ENCODE data around the gene SMG1.

The SMG1 gene

DNA sequence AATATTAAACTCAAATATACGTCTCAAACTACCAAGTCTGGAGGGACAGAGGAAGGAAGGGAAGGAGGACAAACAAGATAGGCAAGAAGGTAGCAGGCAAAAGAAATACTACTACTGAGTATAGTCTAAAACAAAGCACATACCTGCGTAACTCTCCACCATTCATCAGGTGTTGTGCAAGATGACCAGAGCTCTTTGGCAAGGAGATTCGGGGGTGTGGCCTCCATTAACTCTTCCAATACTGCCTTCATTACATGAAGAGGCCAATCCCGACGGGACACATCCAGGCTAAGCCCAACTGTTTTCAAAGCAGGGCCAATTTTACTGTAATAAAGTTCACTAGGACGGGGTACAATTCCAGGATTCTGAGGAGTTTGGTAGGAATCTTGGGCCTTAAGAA, 86.7 kb downstream of the SMG1 start:
- Histone ChIP-seq H3K9ac (ENCODE audit: low read length) (no peak overlapping the region), H3K27ac (ENCODE audit: low read depth, low read length) (no peak overlapping the region), H3K27me3 (ENCODE audit: control insufficient read depth in 1 of 2, insufficient read depth in 2 of 2, low read length in 2 of 2) (no peaks in the 10 kb centered on the region), H3K4me3 (ENCODE audit: low read depth in 1 of 2, low read length in 2 of 2) (no peak overlapping the region), H3K9me3 (ENCODE audit: low read length) (no peaks in the 10 kb centered on the region), H3K36me3 (ENCODE audit: insufficient read depth, low read length) (peaks cover 75% of the 10 kb centered on the region), H3K4me1 (ENCODE audit: insufficient read depth, low read length) (no peaks in the 10 kb centered on the region)

DNA sequence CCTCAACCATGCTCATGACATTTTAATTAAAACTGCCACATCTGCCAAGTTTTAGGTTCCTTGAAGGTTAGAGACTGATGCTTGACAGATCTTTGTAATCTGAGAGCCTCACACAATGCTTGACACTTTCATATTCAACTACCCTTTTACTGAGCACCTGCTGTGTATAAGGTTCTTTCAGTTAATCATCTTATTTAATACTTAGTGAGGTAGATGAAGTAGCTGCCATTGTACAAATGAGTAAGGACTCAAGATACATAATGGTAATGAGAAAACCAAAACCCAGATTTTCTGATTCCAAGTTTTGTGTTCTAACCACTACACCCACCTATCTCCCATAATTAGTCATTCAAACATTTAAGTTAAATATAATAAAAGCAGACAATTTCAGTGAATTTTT, 89.5 kb downstream of the SMG1 start:
- no peak overlapping the region for H3K9ac ChIP-seq (ENCODE audit: low read length)
- H3K4me1 ChIP-seq (ENCODE audit: insufficient read depth, low read length) = no peaks in the 10 kb centered on the region
- H3K4me3 ChIP-seq (ENCODE audit: low read depth in 1 of 2, low read length in 2 of 2) = no peak overlapping the region
- no peaks in the 10 kb centered on the region for H3K27me3 ChIP-seq (ENCODE audit: control insufficient read depth in 1 of 2, insufficient read depth in 2 of 2, low read length in 2 of 2)
- H3K27ac ChIP-seq (ENCODE audit: low read depth, low read length) = no peak overlapping the region
- peaks cover 70% of the 10 kb centered on the region for H3K36me3 ChIP-seq (ENCODE audit: insufficient read depth, low read length)
- H3K9me3 ChIP-seq (ENCODE audit: low read length) = no peaks in the 10 kb centered on the region

- H3K4me1 ChIP-seq (ENCODE audit: insufficient read depth, low read length) = no peaks in the 10 kb centered on the region
- peaks cover 65% of the 10 kb centered on the region for H3K36me3 ChIP-seq (ENCODE audit: insufficient read depth, low read length)
- no peaks in the 10 kb centered on the region for H3K27me3 ChIP-seq (ENCODE audit: control insufficient read depth in 1 of 2, insufficient read depth in 2 of 2, low read length in 2 of 2)
- no peaks in the 10 kb centered on the region for H3K9me3 ChIP-seq (ENCODE audit: low read length)
- no peak overlapping the region for H3K27ac ChIP-seq (ENCODE audit: low read depth, low read length)
- no peak overlapping the region for H3K9ac ChIP-seq (ENCODE audit: low read length)
- H3K4me3 ChIP-seq (ENCODE audit: low read depth in 1 of 2, low read length in 2 of 2) = no peak overlapping the region
These were observed 91.3 kb downstream of the SMG1 start for GRCh38 chr16:18834864-18835263.

DNA sequence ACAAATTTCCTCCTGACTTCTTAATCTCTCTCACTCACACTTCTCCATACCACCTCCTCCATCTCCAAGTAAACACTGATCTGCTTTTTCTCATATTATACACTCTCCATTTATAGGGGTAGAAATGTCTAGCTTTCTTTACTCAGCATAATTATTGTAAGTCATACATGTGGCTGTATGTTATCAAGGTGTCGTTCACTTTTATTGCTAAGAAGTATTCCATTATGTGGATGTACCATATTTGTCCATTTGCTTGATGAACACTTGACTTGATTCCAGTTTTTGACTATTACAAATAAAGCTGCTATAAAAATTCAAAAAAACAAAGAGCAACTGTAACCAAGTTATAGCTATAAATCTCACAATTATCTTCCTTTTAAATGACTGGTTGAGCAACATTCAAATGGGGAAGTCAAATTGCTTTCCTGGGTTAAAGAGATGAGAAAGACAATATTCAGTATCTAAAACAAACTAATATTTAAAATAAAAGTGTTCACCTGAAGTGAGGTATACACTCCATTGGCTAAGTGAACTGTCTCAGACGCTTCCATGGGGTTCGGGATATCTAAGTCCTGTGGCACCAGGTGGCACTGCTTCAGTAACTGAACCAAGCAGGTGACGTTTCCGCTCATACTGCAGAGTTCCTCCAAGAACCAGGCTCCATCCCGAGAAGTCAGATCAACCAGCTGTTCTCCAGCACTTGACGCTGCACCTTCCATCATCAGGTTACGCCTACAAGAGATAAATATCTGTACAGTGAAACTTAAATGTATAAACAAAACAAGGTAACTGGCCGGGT, 92.3 kb downstream of the SMG1 start:
- H3K27me3 ChIP-seq (ENCODE audit: control insufficient read depth in 1 of 2, insufficient read depth in 2 of 2, low read length in 2 of 2) = no peaks in the 10 kb centered on the region
- no peak overlapping the region for H3K4me3 ChIP-seq (ENCODE audit: low read depth in 1 of 2, low read length in 2 of 2)
- peaks cover 67% of the 10 kb centered on the region for H3K36me3 ChIP-seq (ENCODE audit: insufficient read depth, low read length)
- no peak overlapping the region for H3K27ac ChIP-seq (ENCODE audit: low read depth, low read length)
- no peaks in the 10 kb centered on the region for H3K4me1 ChIP-seq (ENCODE audit: insufficient read depth, low read length)
- H3K9ac ChIP-seq (ENCODE audit: low read length) = no peak overlapping the region
- no peaks in the 10 kb centered on the region for H3K9me3 ChIP-seq (ENCODE audit: low read length)

DNA sequence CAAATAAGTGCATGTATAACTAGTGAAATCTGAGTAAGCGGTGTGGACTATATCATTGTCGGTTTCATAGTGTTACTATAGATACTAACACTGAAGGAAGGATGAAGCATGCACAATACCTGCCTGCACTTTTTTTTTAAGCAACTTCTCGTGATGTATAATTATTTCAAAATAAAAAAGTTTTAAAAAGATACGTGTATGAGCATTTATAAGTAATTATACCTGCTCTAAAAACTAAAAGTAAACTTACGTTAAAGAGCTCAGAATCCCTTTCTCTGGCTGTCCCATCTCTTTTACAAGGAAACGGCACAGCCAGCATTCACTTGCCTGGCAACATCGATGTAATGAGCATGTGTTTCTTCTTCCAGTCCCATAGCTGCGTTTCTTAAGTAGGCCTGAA, 93.6 kb downstream of the SMG1 start:
- no peak overlapping the region for H3K4me3 ChIP-seq (ENCODE audit: low read depth in 1 of 2, low read length in 2 of 2)
- no peaks in the 10 kb centered on the region for H3K9me3 ChIP-seq (ENCODE audit: low read length)
- H3K9ac ChIP-seq (ENCODE audit: low read length) = no peak overlapping the region
- H3K36me3 ChIP-seq (ENCODE audit: insufficient read depth, low read length) = peaks cover 66% of the 10 kb centered on the region
- H3K27ac ChIP-seq (ENCODE audit: low read depth, low read length) = no peak overlapping the region
- H3K27me3 ChIP-seq (ENCODE audit: control insufficient read depth in 1 of 2, insufficient read depth in 2 of 2, low read length in 2 of 2) = no peaks in the 10 kb centered on the region
- no peaks in the 10 kb centered on the region for H3K4me1 ChIP-seq (ENCODE audit: insufficient read depth, low read length)

DNA sequence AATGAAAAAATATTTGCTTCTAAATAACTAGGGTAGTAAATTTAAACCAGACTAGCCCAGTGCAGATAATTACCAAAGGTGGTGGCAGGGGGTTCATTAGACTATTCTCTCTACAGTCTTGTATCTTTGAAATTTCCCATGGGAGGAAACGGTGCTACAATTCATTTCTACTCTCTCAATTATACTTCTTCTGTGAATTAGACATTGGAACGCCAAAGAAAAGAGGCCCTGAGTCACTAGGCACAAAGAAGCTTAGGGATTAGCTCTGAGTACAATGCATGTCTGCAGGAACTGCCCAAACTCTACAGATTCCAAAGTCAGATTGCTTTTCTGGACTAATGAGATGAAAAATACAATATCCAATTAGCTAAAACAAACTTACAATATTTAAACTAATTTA, 94.2 kb downstream of the SMG1 start:
- peaks cover 60% of the 10 kb centered on the region for H3K36me3 ChIP-seq (ENCODE audit: insufficient read depth, low read length)
- no peaks in the 10 kb centered on the region for H3K27me3 ChIP-seq (ENCODE audit: control insufficient read depth in 1 of 2, insufficient read depth in 2 of 2, low read length in 2 of 2)
- H3K9ac ChIP-seq (ENCODE audit: low read length) = no peak overlapping the region
- H3K9me3 ChIP-seq (ENCODE audit: low read length) = no peaks in the 10 kb centered on the region
- no peak overlapping the region for H3K27ac ChIP-seq (ENCODE audit: low read depth, low read length)
- H3K4me1 ChIP-seq (ENCODE audit: insufficient read depth, low read length) = no peaks in the 10 kb centered on the region
- H3K4me3 ChIP-seq (ENCODE audit: low read depth in 1 of 2, low read length in 2 of 2) = no peak overlapping the region

DNA sequence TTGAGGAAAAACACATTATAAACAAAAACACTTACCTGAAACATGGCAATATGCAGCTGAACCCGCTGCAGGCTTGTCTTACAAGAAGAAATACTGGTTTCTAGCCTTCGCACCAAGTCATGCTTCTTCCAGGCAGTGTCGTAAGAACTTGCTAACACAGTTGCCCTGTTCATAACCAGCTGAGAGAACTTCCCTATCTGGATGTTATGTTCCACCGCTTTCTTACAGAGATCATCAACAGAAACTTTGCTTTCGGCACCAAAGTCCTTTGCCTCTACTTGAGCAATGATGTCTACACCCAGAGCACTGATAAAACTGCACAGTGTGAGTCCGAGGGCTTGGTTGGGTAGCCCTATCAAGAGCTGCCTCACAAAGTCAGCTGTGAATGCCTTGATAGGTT, 97.0 kb downstream of the SMG1 start:
- no peaks in the 10 kb centered on the region for H3K4me1 ChIP-seq (ENCODE audit: insufficient read depth, low read length)
- no peak overlapping the region for H3K4me3 ChIP-seq (ENCODE audit: low read depth in 1 of 2, low read length in 2 of 2)
- peaks cover 33% of the 10 kb centered on the region for H3K36me3 ChIP-seq (ENCODE audit: insufficient read depth, low read length)
- H3K9me3 ChIP-seq (ENCODE audit: low read length) = no peaks in the 10 kb centered on the region
- no peaks in the 10 kb centered on the region for H3K27me3 ChIP-seq (ENCODE audit: control insufficient read depth in 1 of 2, insufficient read depth in 2 of 2, low read length in 2 of 2)
- H3K27ac ChIP-seq (ENCODE audit: low read depth, low read length) = no peak overlapping the region
- no peak overlapping the region for H3K9ac ChIP-seq (ENCODE audit: low read length)

DNA sequence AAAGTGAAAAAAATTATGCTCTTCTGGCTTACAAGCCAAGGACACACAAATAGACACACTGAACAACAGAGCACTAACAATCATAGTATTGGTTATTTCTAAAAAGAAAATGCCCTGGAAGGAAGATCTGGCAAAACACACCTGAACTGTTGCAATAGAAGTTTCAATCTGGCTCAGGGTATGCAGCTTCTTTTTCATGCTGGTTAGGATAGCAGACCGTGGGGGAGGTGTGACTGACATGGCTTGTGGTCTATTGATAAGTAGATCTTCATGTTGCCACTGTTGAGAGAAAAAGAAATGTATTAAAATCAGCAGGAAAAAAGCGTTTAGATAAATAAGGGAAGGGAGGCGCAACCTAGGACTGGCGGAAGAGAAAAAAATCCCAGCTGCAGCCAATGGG, 98.3 kb downstream of the SMG1 start:
- no peaks in the 10 kb centered on the region for H3K27me3 ChIP-seq (ENCODE audit: control insufficient read depth in 1 of 2, insufficient read depth in 2 of 2, low read length in 2 of 2)
- H3K4me1 ChIP-seq (ENCODE audit: insufficient read depth, low read length) = no peaks in the 10 kb centered on the region
- no peak overlapping the region for H3K9ac ChIP-seq (ENCODE audit: low read length)
- H3K9me3 ChIP-seq (ENCODE audit: low read length) = no peaks in the 10 kb centered on the region
- H3K27ac ChIP-seq (ENCODE audit: low read depth, low read length) = no peak overlapping the region
- no peak overlapping the region for H3K4me3 ChIP-seq (ENCODE audit: low read depth in 1 of 2, low read length in 2 of 2)
- H3K36me3 ChIP-seq (ENCODE audit: insufficient read depth, low read length) = peaks cover 26% of the 10 kb centered on the region

GRCh38 chr16:18816286-18816685, 109.9 kb downstream of the SMG1 start:
- Histone ChIP-seq H3K4me3 (ENCODE audit: low read depth in 1 of 2, low read length in 2 of 2) (no peak overlapping the region), H3K4me1 (ENCODE audit: insufficient read depth, low read length) (no peaks in the 10 kb centered on the region), H3K9me3 (ENCODE audit: low read length) (no peaks in the 10 kb centered on the region), H3K27me3 (ENCODE audit: control insufficient read depth in 1 of 2, insufficient read depth in 2 of 2, low read length in 2 of 2) (no peaks in the 10 kb centered on the region), H3K27ac (ENCODE audit: low read depth, low read length) (no peak overlapping the region), H3K9ac (ENCODE audit: low read length) (no peak overlapping the region), H3K36me3 (ENCODE audit: insufficient read depth, low read length) (peaks cover 28% of the 10 kb centered on the region)

DNA sequence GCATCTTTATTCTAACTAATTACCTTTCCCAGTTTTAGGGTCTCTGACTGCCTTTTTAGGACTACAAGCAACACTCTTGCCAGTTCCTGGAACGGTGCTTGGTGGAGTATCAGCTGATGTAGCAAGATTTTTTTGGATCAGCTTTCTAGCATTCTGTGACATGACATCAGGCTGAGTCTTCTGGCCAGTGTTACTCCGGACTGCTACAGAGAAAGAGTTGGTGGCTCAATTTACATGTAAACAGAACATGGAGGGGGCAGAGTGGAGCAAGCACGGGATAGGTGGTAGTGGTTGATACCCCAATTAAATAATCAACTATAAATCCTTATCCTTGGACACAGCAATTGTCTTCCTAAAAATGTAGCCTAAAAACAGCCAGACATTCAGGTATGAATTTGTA, 114.3 kb downstream of the SMG1 start:
- Histone ChIP-seq H3K27me3 (ENCODE audit: control insufficient read depth in 1 of 2, insufficient read depth in 2 of 2, low read length in 2 of 2) (no peaks in the 10 kb centered on the region), H3K9ac (ENCODE audit: low read length) (no peak overlapping the region), H3K4me3 (ENCODE audit: low read depth in 1 of 2, low read length in 2 of 2) (no peak overlapping the region), H3K9me3 (ENCODE audit: low read length) (no peaks in the 10 kb centered on the region), H3K36me3 (ENCODE audit: insufficient read depth, low read length) (peaks cover 47% of the 10 kb centered on the region), H3K27ac (ENCODE audit: low read depth, low read length) (no peak overlapping the region), H3K4me1 (ENCODE audit: insufficient read depth, low read length) (no peaks in the 10 kb centered on the region)

GRCh38 chr16:18809165-18809564, 117.0 kb downstream of the SMG1 start:
- Histone ChIP-seq H3K27me3 (ENCODE audit: control insufficient read depth in 1 of 2, insufficient read depth in 2 of 2, low read length in 2 of 2) (no peaks in the 10 kb centered on the region), H3K27ac (ENCODE audit: low read depth, low read length) (no peak overlapping the region), H3K4me1 (ENCODE audit: insufficient read depth, low read length) (no peaks in the 10 kb centered on the region), H3K9ac (ENCODE audit: low read length) (no peak overlapping the region), H3K9me3 (ENCODE audit: low read length) (no peaks in the 10 kb centered on the region), H3K36me3 (ENCODE audit: insufficient read depth, low read length) (peaks cover 49% of the 10 kb centered on the region), H3K4me3 (ENCODE audit: low read depth in 1 of 2, low read length in 2 of 2) (no peak overlapping the region)

DNA sequence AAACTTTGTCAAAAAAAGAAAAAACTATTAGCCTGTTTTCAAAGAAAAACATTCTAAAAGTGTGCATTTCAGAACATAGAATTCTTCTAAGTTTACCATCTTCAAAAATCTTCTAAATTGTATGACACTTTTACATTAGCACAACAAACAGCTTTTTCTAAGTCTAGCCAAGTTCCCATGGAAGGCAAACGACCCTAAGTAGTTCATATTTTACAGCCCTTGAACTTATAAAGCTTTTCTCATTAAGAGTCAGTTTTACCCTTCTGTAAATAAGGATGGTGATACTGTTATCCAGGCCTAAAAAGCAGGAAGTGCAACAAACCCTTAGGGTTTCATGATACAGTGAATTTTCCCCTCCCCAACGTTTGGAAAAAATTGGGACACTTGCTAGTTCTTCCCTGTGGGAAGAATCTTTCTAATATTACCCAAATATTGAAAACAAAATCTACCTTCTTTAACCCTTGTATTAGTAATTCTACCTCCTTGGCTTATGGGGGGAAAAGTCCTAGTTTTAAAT, 120.9 kb downstream of the SMG1 start:
- Histone ChIP-seq H3K36me3 (ENCODE audit: insufficient read depth, low read length) (peaks cover 31% of the 10 kb centered on the region), H3K27me3 (ENCODE audit: control insufficient read depth in 1 of 2, insufficient read depth in 2 of 2, low read length in 2 of 2) (no peaks in the 10 kb centered on the region), H3K4me1 (ENCODE audit: insufficient read depth, low read length) (peaks cover 3% of the 10 kb centered on the region), H3K27ac (ENCODE audit: low read depth, low read length) (no peak overlapping the region), H3K9ac (ENCODE audit: low read length) (no peak overlapping the region), H3K9me3 (ENCODE audit: low read length) (no peaks in the 10 kb centered on the region), H3K4me3 (ENCODE audit: low read depth in 1 of 2, low read length in 2 of 2) (no peak overlapping the region)

All from muscle layer of colon (tissue), 2 donors.